ENCODE results near the gene HMX3. TPM values are rescaled to one million over a fixed set of nuclear protein-coding genes. Genes with fewer than 3 reads are reported as not detected.

HMX3 gene
- total RNA-seq, 1 experiment from 2014 or later: not detected

DNA sequence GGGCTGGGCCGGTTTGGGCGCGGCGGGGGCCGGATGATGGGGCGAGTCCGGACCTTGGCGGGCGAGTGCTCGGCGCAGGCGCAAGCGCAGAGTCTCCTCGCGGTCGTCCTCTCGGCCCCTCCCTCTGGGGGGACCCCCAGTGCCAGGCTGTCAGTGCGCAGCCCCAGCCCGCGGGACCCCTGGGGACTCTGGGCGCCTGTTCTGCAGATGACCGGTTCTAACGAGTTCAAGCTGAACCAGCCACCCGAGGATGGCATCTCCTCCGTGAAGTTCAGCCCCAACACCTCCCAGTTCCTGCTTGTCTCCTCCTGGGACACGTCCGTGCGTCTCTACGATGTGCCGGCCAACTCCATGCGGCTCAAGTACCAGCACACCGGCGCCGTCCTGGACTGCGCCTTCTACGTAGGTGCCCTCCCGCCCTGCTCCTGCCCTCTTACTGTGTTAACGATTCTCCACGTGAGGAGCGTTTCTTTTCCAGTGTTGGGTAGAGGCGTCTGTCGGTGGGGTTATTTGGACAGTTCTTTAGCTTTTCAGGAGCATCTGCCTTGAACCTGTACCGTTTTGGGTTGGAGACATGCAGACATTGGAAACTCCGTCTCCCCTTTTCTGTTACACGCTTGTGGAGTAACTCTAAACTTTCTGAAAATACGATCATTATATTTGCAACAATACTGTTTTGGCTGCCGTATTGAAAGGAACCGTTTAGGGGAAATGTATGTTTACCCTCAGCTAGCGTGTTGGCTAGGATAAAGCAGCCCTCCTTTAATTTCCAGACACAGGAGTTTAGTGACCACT is 19.1 kb downstream of the HMX3 start:
- Histone ChIP-seq H3K14ac (ENCODE audit: insufficient read depth, low read length) (peak overlapping the region; percentile 86), H2AFZ (ENCODE audit: low read length) (no peak overlapping the region)

More for the DNA sequence above, 19.1 kb downstream of the HMX3 start:
- Histone ChIP-seq H4K20me1 (ENCODE audit: control insufficient read depth, insufficient read depth, insufficient read length) (no peaks in the 10 kb centered on the region), H2BK5ac (ENCODE audit: insufficient read length, low read length) (no peak overlapping the region), H3K18ac (ENCODE audit: insufficient read length, low read depth, low read length) (peak overlapping the region; percentile 71), H3K27me3 (ENCODE audit: insufficient read depth, low read length) (peaks cover 7% of the 10 kb centered on the region; the same call in 1 of the 2 replicates), H3K27ac (ENCODE audit: insufficient read length, low read depth, low read length) (no peak overlapping the region), H3K23ac (ENCODE audit: insufficient read length, low read depth, low read length) (no peak overlapping the region), H4K8ac (replicated peaks; ENCODE audit: insufficient read length, low read depth, low read length) (no peak overlapping the region), H3K23me2 (ENCODE audit: insufficient read length, low read depth, low read length, poor library complexity, severe bottlenecking) (peaks cover 15% of the 10 kb centered on the region), H2BK20ac (ENCODE audit: low read depth, low read length, poor library complexity, severe bottlenecking) (no peak overlapping the region), H4K91ac (ENCODE audit: insufficient read length, low read depth, low read length) (no peak overlapping the region), H3K79me2 (ENCODE audit: insufficient read depth, low read length) (peaks cover 24% of the 10 kb centered on the region; the same call in 1 of the 2 replicates), H2BK15ac (ENCODE audit: low read depth, low read length) (no peak overlapping the region), H3K56ac (ENCODE audit: insufficient read length, low read depth, low read length) (no peak overlapping the region), H4K5ac (ENCODE audit: insufficient read length, low read depth, low read length) (no peak overlapping the region), H2BK120ac (ENCODE audit: low read depth, low read length, poor library complexity, severe bottlenecking) (no peak overlapping the region), H2AK5ac (ENCODE audit: insufficient read length, low read length) (no peak overlapping the region), H3K9ac (ENCODE audit: extremely low read depth, insufficient read length, low read length) (peak overlapping the region; percentile 80), H3K79me1 (ENCODE audit: insufficient read depth, low read depth, low read length, poor library complexity, severe bottlenecking) (no peaks in the 10 kb centered on the region), H3K4ac (ENCODE audit: low read depth, low read length) (no peak overlapping the region), H2BK12ac (ENCODE audit: insufficient read length, low read depth, low read length) (no peak overlapping the region), H3K9me3 (ENCODE audit: control insufficient read depth, low read depth, low read length) (no peaks in the 10 kb centered on the region), H3K4me2 (ENCODE audit: insufficient read depth, insufficient read length, low read length) (peak overlapping the region; percentile 95), H3K4me1 (ENCODE audit: insufficient read depth, low read length) (peaks cover 10% of the 10 kb centered on the region; the same call in 1 of the 2 replicates), H3T11ph (ENCODE audit: low read length) (no peak overlapping the region)
- peak overlapping the region; percentile 89 to 99 (median 99); a peak in 6 of 7 replicates for H3K27ac Mint-ChIP-seq
- peaks cover 37 to 48% (median 47%) of the 10 kb centered on the region in 3 experiments for H3K36me3 Mint-ChIP-seq (ENCODE audit: insufficient read depth in 1 of 3, low read depth in 3 of 3)
- peaks cover 0 to 2% of the 10 kb centered on the region in 2 experiments; a peak in 2 of 5 replicates for H3K9me3 Mint-ChIP-seq
- peak; percentile 66 for DNase-seq
- H3K4me1 Mint-ChIP-seq: peaks cover 49 to 61% of the 10 kb centered on the region in 2 experiments
- WGBS (ENCODE audit: extremely low coverage, insufficient read length, low lambda C conversion rate): no CpG with 5 or more reads among the region's 49 CpGs
- H3K4me3 Mint-ChIP-seq: peak overlapping the region; percentile 98 to 100
- peaks cover 39% of the 10 kb centered on the region for H3K27me3 Mint-ChIP-seq (ENCODE audit: low read depth)
- TF ChIP-seq CTCF (conservative IDR thresholded peaks at IDR 0.05): no peak
